HG03457 (cell line): ENCODE data around the gene NTNG1.

Source experiments
- ATAC-seq: cut with Tn5 transposase; IDR thresholded peaks from one replicate; pipeline ENCODE4 v1.9.1; 2021; ENCODE audit warnings: moderate number of reproducible peaks; ENCODE audit not compliant: unreplicated experiment

NTNG1 gene

GRCh38 chr1:107254306-107254705 lies 113.5 kb downstream of the NTNG1 start:
- no peak for ATAC-seq

- no peak for ATAC-seq
These were observed 114.6 kb downstream of the NTNG1 start for GRCh38 chr1:107255469-107255868.

GRCh38 chr1:107262467-107263286 lies 121.8 kb downstream of the NTNG1 start:
- ATAC-seq: no peak

- no peak for ATAC-seq
These were observed 122.6 kb downstream of the NTNG1 start for GRCh38 chr1:107263291-107263915.

GRCh38 chr1:107264007-107264406 lies 123.2 kb downstream of the NTNG1 start:
- ATAC-seq: no peak

- no peak for ATAC-seq
These were observed 123.7 kb downstream of the NTNG1 start for GRCh38 chr1:107264561-107264960.

GRCh38 chr1:107267489-107267888 lies 126.7 kb downstream of the NTNG1 start:
- ATAC-seq: no peak

GRCh38 chr1:107272321-107272720 lies 131.5 kb downstream of the NTNG1 start:
- ATAC-seq: no peak

- no peak for ATAC-seq
These were observed 132.7 kb downstream of the NTNG1 start for GRCh38 chr1:107273515-107273914.

- no peak for ATAC-seq
These were observed 133.4 kb downstream of the NTNG1 start for GRCh38 chr1:107274227-107274626.

- no peak for ATAC-seq
These were observed 135.4 kb downstream of the NTNG1 start for GRCh38 chr1:107276247-107276646.

- ATAC-seq: no peak
These were observed 136.2 kb downstream of the NTNG1 start for GRCh38 chr1:107277022-107277421.

- no peak for ATAC-seq
These were observed 145.3 kb downstream of the NTNG1 start for GRCh38 chr1:107286125-107286524.

- no peak for ATAC-seq
These were observed 151.1 kb downstream of the NTNG1 start for GRCh38 chr1:107291987-107292386.

- no peak for ATAC-seq
These were observed 153.2 kb downstream of the NTNG1 start for GRCh38 chr1:107293901-107294613.

GRCh38 chr1:107294686-107295085 lies 153.8 kb downstream of the NTNG1 start:
- no peak for ATAC-seq

- ATAC-seq: no peak
These were observed 156.8 kb downstream of the NTNG1 start for GRCh38 chr1:107297681-107298080.

- no peak for ATAC-seq
These were observed 157.7 kb downstream of the NTNG1 start for GRCh38 chr1:107298526-107298925.

GRCh38 chr1:107299521-107299920 lies 158.7 kb downstream of the NTNG1 start:
- ATAC-seq: no peak

- ATAC-seq: no peak
These were observed 169.1 kb downstream of the NTNG1 start for GRCh38 chr1:107309962-107310361.

- no peak for ATAC-seq
These were observed 174.8 kb downstream of the NTNG1 start for GRCh38 chr1:107315652-107316051.

- no peak for ATAC-seq
These were observed 178.1 kb downstream of the NTNG1 start for GRCh38 chr1:107318932-107319331.
